CMK (cell line): ENCODE results near the gene CDK3.
"Not testable (repeated sequence)": the region's sequence is repeated elsewhere in the genome, so short reads cannot be mapped to it uniquely, and the experiment has no call there.

ENCODE experiments used
- DNase-seq: peaks from one replicate; pipeline ENCODE4 v3.0.0-alpha.2; 2010; ENCODE audit warnings: low read depth

The CDK3 gene

GRCh38 chr17:76039121-76039520 lies 38.5 kb downstream of the CDK3 start:
- DNase-seq = no peak

- no peak for DNase-seq
These were observed 39.7 kb downstream of the CDK3 start for GRCh38 chr17:76040376-76040775.

GRCh38 chr17:76042868-76043267 lies 42.2 kb downstream of the CDK3 start:
- DNase-seq = not testable (repeated sequence)

- not testable (repeated sequence) for DNase-seq
These were observed 43.9 kb downstream of the CDK3 start for GRCh38 chr17:76044475-76045007.

- no peak for DNase-seq
These were observed 45.4 kb downstream of the CDK3 start for GRCh38 chr17:76046064-76046463.

GRCh38 chr17:76048025-76048605 lies 47.5 kb downstream of the CDK3 start:
- no peak for DNase-seq

GRCh38 chr17:76048711-76049110 lies 48.1 kb downstream of the CDK3 start:
- no peak for DNase-seq

GRCh38 chr17:76049239-76049638 lies 48.6 kb downstream of the CDK3 start:
- no peak for DNase-seq

GRCh38 chr17:76049836-76050537 lies 49.3 kb downstream of the CDK3 start:
- no peak for DNase-seq

- DNase-seq = no peak
These were observed 50.1 kb downstream of the CDK3 start for GRCh38 chr17:76050538-76051467.

GRCh38 chr17:76051561-76051960 lies 50.9 kb downstream of the CDK3 start:
- DNase-seq = no peak

- no peak for DNase-seq
These were observed 52.8 kb downstream of the CDK3 start for GRCh38 chr17:76053246-76054111.

- no peak for DNase-seq
These were observed 53.4 kb downstream of the CDK3 start for GRCh38 chr17:76054112-76054476.
